NCI-H748 (cell line): Measurements from ENCODE around the gene HOXB1.

Experiments used
- DNase-seq: peaks from one replicate; lab custom pipeline; 2025; ENCODE audit not compliant: unreplicated experiment; lab: John Stamatoyannopoulos, UW

HOXB1 gene

DNA sequence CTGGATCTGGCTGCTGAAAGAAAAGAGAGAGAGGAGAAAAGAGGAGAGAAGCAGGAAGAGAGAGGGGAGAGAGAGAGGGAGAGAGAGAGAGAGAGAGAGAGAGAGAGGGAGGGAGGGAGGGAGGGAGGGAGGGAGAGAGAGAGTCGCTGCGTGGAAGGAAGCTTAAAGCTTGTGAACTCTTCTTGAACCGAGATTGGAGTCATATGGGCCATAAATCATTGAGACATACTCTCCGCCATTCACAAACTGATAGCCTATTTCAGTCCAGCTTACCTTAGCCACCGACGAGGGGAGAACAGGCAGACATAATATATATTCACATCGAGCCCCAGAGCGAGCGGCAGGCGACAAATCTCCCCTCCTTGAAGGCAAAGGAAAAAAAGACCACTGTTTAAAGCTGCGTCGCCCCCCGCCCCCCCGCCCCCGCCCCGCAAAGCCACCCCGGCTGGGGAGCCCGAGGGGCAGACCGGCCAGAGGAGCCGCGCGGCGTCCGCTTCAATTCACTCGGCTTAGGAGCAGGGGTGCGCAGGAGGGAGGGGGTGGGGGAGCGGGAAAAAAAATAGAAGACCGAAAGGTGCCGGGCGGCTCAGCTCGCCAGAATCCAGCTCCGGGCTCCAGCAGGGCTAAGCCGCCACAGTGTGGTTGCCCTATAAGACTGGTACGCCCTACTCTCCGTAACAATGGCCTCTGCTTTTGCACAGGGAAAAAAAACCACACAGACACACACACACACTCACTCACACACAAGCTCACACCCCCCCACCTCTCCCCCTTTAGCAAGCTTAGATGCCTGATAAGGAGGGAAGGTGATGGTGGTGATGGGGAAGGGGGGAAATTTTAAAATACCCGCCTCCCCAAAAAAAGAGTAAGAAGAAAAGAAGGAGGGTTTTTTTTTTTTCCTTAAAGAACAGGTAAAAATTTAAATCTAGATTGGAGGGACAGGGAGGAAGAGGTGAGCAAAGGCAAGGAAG lies 24.7 kb upstream of the HOXB1 start:
- peak; percentile 82 for DNase-seq

DNA sequence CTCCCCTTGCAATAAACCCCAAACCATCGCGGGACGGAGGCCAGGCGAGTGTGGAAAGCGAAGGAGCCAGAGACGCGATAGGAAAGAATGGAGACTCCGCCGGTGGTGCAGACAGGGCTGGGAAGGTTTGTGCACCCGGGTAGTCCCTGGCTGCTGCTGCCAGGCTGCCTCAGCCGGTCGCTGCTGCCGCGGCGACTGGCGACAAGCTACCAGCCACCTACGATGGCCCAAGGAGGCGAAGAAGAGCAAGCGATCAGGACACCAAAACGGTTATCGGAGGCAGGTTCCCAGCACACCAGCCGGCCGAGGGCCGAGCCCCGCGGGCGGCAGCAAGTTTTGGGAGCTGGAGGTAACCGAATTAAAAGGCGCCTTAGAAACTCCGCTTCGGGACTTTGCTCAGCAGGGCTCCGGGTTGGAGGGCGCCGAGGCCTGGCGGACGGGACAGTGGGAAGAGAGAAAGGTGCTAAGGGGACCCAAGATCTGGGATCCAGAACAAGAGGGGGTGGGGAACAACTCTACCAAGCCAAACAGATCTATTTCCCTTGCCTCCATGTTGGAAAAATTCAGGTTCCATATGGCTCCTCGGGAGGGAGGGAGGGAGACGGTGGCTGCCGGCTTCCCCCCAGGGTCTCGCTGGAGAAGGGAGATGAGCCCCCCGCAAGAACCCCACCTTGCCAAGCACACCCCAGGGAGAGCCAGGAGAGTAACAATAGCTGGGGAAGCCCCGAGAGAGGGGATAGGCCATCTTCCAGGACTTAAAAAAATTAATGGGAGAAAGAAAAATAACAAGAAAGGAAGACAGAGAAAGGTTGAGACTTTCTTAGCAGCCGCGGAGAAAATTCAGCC lies 23.8 kb upstream of the HOXB1 start:
- peak; percentile 69 for DNase-seq

DNA sequence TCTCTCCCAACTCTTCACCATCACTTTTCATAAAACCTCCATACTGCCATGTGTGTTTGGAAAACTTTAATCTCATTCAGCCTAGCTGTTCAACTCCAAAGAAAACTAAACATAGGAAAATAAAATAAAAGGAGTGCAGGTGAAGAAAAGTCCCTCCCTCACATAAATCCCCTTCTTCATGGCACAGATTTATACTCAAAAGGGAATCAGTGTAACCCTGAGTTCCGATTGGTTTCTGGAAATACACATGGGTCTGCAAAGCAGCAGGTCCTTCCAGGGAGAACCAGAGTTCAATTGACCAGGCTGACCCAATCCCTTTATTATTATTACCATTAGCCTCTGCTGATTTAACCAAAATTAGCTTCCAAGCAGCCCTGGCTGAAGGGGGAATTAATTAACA lies 23.0 kb upstream of the HOXB1 start:
- no peak for DNase-seq

DNA sequence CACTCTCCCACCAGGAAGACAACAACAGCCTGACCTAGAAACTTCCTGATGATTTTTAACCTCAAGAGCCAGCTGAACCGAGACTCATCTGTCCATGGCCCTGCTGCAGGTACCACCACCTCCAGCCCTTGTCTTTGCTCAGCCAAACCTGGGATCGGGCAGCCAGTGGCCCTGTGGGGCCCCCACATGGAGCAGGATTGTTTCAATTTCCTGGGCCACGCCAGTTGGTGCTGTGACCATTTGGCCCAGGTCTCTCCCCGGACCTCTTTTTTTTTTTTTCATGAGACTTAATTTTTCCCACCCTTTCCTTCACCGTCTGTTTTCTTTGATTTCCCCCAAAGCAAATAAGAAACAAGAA lies 22.4 kb upstream of the HOXB1 start:
- no peak for DNase-seq

DNA sequence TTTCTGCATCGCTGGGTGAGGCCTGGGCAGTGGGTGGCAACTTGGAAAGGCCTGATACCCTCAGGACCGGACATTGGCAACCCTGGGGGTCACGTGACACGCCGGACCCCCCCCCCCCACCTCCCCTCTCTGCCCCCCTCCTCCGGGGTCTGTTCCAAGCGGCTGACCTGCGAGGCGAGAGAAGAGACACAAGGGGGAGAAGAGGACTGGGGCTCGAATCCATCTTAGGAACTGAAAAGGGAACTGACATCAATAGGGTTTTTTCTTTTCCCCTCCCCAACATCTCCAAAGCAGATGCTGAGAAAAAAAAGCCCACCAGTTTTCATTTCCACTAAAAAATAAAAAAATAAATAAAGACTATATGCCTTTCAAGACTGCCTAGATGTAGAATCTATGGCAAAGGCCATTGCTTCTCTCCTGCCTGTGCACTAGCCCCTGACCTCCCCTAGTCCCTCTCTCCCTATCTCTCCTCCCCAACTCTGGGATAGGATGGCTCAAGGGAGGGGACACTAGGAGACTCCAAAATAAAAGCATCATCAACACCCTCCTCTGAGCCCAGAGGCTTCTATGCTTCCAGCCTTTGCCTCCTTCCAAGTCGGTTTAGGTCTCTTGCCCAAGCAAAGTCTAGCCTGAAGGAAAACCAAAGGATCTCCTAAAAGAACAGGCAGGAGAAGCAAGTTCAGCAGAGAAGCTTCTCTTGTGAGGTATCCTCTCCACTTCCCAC lies 21.8 kb upstream of the HOXB1 start:
- DNase-seq, result no peak

GRCh38 chr17:48551596-48552465 lies 21.0 kb upstream of the HOXB1 start:
- DNase-seq, result no peak

DNA sequence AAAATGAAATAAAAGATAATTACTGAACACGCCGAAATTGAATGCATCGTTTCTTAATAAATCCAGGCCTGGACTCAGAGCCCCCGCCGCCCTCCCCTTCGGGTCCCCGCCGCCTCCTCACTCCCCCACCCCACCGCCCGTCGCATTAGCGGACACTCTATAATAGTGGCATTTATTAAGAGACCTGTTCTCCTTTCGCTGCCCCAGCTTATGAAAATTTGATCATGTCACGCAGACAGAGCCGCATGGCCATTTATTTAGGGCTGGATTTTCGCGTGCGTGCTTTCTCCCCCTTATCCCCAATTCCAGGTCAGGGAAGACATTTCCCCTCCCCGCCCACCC lies 20.4 kb upstream of the HOXB1 start:
- peak; percentile 57 for DNase-seq

DNA sequence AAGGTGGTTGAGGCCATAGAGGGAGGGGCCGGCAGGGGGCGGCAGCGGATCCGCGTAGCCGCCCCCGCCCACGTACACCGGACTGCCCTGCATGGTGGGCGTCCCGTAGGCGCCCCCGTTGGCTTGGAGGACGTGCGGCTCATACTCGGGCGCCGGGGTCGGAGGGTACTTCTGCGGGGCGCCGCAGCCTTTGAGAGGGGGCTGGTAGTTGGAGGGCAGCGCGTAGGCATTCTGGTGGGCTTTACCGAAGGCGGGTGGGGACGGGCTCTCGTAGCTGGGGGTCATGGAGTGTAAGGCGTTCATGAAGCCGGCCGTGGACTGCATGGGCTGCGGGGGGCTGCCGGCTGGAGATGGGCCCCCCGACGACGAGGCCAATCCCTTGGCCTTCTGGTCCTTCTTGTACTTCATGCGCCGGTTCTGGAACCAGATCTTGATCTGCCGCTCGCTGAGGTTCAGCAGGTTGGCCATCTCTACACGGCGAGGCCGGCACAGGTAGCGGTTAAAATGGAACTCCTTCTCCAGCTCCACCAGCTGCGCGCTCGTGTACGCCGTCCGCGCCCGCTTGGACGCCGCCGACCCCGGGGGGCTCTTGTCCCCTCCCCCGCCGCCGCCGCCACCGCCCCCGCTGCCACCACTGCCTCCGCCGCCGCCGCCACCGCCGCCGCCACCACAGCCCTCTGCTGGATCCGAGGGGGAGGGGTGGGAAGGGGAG lies 19.8 kb upstream of the HOXB1 start:
- DNase-seq, result peak; percentile 57

GRCh38 chr17:48549914-48550501 lies 19.2 kb upstream of the HOXB1 start:
- no peak for DNase-seq

DNA sequence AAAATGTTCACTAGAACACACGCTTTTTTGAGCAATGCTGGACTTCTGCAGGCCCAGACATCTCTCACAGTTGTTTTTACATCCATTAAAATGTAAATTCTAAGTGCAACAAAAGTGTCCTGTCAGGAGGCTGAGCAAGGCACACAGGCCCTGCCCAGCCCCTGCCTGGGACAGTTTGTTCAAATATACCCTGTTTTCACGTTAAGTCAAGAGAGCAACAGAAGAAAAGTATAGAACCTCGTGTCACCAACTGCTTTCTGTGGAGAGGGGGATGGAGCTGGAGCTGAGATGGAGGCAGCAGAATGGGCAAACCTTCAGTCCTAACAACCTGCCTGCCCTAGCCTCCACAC lies 18.4 kb upstream of the HOXB1 start:
- no peak for DNase-seq

DNA sequence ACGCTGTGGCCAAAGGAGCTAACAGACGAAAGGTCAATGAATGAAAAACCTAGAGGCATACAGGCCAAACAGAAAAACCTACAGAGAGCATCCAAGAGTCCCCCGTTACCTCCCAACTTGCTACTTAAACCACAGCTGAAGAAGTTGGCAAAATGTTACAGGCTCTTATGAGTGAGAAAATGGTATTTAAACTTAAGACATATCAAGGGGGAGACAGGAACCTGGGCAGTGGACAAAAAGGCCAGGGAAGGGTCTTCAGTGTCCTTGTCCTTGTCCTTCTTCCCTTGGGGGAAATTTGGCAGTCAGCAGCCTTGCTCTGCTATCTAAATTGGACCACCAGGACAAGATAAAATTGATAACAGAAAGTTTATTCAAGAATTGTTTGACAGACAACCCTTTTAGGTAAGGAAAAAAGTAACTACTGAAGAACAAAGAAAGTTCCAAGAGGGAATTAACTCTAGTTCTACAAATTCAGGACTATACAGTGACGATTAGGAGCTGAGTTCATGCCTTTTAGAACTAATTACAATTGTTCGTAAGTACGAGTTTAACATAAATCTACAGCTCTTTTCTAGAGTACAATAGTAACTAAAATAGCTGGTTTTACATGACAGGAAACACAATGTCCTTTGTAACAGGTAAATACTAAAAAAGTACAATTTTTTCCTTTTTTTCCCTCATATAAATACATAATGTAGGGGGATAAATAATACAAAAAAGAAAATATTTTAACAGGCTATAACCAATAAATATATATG lies 17.9 kb upstream of the HOXB1 start:
- DNase-seq, result no peak

DNA sequence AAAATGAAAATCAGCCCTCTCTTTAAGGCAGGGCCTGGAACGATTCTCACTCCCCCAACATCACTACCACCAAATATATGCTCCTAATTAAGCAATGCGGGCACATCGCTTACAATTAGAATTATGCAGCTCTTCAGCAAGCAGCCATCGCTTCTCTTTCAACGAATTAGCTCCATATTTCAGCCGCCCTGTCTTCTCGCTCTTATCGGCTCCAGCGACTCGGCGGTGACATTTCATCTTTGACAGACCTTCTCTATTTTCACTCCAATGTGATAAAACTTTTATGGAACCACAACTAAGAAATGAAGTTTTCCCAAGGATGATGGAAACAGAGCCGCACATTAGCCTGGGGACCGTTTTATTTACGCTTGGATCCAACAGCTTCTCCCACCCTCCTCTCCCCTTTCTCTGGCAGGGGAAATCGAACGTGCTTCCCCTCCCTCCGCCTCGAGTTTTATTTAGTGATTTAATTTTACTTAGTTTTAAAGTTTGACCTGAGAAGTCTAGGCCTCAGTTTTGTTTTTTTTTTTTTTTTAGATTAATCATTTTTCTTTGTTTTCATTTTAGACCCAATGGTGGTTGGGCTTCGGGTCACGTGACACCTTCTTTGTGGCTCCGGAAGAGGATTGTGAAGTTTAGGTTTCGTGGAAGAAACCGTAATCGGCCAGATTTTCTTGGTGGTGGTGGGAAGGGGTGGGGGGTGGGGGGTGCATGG lies 17.2 kb upstream of the HOXB1 start:
- no peak for DNase-seq

- no peak for DNase-seq
These were observed 16.4 kb upstream of the HOXB1 start for GRCh38 chr17:48546924-48547807.

GRCh38 chr17:48546137-48546923 lies 15.5 kb upstream of the HOXB1 start:
- no peak for DNase-seq

- DNase-seq, result no peak
These were observed 14.7 kb upstream of the HOXB1 start for GRCh38 chr17:48545539-48545938.

GRCh38 chr17:48545022-48545375 lies 14.2 kb upstream of the HOXB1 start, which contains the start of gene HOXB2:
TSS of gene HOXB2 (minus strand) at chr17:48545109. CDS start at chr17:48544911, 198 bp downstream.
- DNase-seq, result peak; percentile 81
